Peyer's patch (tissue), 4 donors: ENCODE data around the gene SDS.

Experiments
- POLR2A ChIP-seq, 2 donors: fragments of 450-650 bp; IDR thresholded peaks; one replicate each; pipeline ENCODE4 v1.5.1; 2017; ENCODE audit warnings: antibody characterized with exemption in 2 of 2, mild to moderate bottlenecking in 2 of 2, moderate library complexity in 2 of 2
- TF ChIP-seq, protein P1 (sequence below), 6 experiments: fragments of 450-650 bp in 4 of 6; fragments of 200-600 bp in 2 of 6; sonication (generic) in 1 of 6; IDR thresholded peaks; one replicate each; pipeline ENCODE4 v1.5.1; 2017 to 2019; ENCODE audit warnings: antibody characterized with exemption in 6 of 6, mild to moderate bottlenecking in 3 of 6, moderate library complexity in 1 of 6

DNA sequence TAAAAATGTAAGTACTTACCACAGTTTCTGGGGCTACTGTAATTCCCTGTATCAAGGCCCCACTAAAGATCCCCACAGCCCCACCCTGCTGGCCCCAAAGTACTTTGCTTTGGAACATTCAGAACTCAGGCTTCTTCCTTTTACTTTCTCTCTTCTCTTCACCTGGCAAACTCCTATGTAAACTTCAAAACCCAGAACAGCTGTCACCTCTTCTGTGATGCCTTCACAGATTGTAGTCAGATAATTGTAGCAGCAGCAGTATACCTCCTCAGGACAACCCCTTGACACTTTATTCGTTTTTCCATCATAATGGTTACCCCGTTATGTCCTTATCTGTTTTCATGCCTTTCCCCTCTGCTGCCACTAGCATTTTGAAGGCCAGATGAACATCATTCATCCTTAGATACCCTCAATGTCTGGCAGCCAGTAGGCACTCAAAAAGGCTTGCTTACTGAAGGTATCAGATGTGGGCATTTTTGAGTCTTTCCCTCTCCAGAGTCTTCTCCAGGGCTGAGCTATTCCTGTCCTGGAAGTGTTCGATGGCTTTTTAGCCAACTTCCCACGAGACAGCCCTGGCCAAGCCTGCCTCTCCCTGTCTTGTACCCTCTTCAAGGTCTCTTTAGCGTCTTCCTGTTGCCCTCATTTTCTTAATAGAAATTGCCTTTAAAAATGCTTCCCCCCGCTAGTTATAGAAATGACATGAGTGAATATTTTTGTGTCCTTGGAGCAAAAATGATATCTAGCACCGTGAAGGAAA, 37.9 kb downstream of the SDS start:
- TF ChIP-seq, protein P1, sequence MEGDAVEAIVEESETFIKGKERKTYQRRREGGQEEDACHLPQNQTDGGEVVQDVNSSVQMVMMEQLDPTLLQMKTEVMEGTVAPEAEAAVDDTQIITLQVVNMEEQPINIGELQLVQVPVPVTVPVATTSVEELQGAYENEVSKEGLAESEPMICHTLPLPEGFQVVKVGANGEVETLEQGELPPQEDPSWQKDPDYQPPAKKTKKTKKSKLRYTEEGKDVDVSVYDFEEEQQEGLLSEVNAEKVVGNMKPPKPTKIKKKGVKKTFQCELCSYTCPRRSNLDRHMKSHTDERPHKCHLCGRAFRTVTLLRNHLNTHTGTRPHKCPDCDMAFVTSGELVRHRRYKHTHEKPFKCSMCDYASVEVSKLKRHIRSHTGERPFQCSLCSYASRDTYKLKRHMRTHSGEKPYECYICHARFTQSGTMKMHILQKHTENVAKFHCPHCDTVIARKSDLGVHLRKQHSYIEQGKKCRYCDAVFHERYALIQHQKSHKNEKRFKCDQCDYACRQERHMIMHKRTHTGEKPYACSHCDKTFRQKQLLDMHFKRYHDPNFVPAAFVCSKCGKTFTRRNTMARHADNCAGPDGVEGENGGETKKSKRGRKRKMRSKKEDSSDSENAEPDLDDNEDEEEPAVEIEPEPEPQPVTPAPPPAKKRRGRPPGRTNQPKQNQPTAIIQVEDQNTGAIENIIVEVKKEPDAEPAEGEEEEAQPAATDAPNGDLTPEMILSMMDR (IDR thresholded peaks at IDR 0.05), result no peak
- no peak for TF ChIP-seq POLR2A (IDR thresholded peaks at IDR 0.05)
